HPDE6-E6E7 (cell line): ENCODE measurements around the gene PAM.

ENCODE experiments used
- DNase-seq: peaks from one replicate; pipeline ENCODE4 v3.0.0; 2011; ENCODE audit warnings: missing footprints; ENCODE audit errors: extremely low spot score

PAM gene

GRCh38 chr5:102781359-102781758 lies 26.3 kb downstream of the PAM start:
- no peak for DNase-seq

GRCh38 chr5:102781786-102782185 lies 26.7 kb downstream of the PAM start:
- no peak for DNase-seq

- DNase-seq, result no peak
Measured at GRCh38 chr5:102782217-102782872, 27.2 kb downstream of the PAM start.

DNA sequence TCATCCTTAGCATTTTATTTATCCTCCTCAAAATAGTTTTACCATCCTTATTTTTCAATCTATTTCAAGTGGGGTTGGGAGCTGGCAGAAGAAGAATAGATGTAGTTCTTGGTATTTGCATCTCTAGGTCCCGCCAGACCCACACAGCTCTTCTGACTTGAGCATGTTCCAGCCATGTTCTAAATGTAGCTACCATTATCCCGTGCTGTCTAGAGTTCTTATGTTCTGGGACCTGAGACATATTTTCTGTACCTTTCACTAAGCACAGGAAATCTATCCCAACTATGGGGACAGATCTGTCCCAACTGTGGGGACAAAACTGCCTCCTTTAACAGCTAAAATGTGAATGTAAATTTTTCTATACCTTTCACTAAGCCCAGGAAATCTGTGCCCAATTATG lies 32.0 kb downstream of the PAM start:
- DNase-seq, result no peak

- DNase-seq, result no peak
Measured at GRCh38 chr5:102788788-102789187, 33.7 kb downstream of the PAM start.

DNA sequence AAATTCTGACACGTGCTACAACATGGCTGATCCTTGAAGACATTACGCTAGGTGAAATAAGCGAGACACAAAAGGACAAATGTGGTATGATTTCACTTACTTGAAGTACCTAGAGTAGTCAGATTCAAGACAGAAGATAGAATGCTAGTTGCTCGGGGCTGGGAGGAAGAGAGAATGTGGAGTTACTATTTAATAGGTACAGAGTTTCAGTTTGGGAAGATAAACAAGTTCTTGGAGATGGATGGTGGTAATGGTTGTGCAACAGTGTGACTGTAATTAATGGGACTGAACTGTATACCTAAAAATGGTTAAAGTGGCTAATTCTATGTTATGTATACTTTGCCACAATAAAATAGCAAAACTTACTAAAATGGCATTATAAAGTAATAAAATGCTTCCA lies 34.4 kb downstream of the PAM start:
- DNase-seq, result no peak

GRCh38 chr5:102790748-102791147 lies 35.6 kb downstream of the PAM start:
- no peak for DNase-seq

GRCh38 chr5:102792705-102793104 lies 37.6 kb downstream of the PAM start:
- DNase-seq, result no peak

- DNase-seq, result no peak
Measured at GRCh38 chr5:102794047-102794446, 38.9 kb downstream of the PAM start.

DNA sequence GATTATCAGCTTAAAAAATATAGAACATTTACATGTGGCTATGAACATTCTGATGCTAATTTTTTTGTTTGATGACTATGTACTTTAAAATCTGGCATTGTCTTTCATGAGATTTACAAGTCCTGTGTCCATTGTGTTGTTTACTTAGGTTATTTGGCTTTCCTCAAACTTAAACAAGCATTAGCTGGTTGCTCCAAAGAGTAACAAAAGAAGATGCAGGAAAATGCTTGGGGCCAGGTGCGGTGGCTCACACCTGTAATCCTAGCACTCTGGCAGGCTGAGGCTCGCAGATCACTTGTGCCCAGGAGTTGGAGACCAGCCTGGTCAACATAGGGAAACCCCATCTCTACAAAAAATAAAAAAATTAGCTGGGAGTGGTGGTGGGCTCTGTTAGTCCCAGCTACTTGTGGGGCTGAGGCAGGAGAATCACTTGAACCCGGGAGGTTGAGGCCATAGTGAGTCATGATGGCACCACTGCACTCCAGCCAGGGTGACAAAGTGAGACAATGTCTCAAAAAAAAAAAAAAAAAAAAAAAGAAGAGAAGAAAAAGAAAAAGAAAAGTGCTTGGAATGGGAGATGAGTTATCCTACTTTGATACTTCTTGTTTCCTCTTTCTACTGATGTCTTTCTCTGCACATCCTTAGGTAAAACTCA lies 39.7 kb downstream of the PAM start:
- no peak for DNase-seq

DNA sequence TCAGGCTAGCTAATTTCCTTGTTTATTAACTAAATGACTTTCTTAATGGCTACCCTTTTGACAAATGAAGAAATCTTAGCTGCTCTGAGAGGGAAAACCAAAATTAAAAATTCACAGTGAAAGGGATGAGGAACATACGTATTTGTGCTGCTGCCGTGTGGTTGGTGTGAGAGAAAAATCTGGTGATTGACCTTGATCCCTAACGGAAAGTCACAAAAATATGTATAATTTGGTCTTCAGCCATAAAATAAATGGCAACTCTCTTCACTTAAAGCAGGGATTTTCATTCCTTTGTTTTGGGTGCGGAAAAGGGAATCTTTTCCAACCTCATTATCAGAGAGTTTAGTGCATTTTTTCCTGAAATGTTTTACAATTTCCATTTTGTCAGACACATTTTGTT lies 40.4 kb downstream of the PAM start:
- no peak for DNase-seq

- no peak for DNase-seq
Measured at GRCh38 chr5:102796009-102796408, 40.9 kb downstream of the PAM start.

DNA sequence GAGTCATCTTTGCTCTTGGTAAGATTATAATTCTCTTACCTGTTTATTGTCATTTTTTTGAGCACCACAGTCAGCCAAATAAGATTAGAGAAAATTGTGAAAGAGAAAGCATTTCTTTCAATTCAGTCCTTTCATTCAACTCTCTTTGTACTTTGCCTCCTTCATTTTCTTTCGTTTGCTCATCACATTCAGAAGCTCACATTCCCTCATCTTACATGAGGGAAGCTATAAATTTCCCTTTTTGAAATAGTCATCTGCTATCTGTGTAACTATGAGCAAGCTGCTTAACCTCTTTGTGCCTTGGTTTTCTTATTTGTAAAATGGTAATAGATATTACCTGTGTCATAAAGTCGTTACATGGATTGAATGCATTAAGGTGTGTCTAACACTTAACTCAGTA lies 41.4 kb downstream of the PAM start:
- no peak for DNase-seq

DNA sequence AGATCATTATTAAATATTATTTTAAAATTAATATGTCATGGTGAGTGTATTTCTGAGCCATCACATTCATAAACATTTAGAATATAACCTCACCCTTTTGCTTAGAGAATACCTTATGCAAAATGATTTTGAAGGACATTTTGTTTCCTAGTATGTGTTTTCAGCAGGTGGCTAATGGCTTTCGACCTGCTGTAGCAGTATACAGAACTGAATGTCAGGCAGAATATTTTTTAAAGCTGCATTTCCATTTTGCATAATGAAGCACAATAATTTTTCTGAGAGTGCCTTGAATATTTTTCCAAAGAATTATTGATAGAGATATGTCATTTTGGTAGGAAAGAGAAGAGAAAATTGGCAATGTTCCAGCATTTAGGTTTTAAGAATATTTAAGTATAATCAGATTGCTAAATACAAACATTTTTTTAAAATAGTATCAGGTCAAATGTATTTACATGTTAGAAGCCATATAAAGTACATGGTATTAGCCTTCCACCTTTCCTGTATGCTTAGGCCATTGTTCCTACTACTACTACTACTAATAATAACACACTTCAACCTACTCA lies 42.3 kb downstream of the PAM start:
- no peak for DNase-seq

DNA sequence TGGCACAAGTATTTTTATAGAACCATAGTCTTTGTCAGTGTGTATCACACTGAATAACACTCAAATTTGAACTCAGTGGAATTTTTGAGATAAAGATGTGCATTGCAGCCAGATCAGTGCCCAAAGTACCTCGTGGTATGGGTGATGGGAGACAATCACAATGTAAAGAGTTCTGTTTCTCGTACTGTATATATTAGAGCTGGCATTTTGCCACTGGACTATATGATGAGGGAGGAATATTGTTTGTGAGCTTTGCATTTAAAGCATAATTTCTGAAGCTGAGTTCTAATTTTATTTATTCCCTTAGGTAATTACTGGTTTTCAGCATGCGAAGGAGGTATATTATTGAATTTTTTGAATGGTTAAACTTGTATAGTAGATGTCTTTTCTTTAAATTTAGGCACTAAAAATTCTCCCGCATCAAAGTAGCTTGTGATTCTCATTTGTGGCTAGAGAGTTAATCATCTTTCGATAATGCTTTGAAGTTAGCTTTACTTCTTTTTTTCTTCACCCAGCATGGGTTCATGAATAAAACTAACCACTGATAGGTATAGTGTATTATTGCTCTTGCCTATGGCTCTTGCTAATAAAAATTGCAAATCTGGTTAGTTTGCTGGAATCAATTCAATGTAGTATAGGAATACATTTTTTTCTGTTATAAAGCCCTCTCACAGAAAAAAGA lies 43.1 kb downstream of the PAM start:
- DNase-seq, result no peak

DNA sequence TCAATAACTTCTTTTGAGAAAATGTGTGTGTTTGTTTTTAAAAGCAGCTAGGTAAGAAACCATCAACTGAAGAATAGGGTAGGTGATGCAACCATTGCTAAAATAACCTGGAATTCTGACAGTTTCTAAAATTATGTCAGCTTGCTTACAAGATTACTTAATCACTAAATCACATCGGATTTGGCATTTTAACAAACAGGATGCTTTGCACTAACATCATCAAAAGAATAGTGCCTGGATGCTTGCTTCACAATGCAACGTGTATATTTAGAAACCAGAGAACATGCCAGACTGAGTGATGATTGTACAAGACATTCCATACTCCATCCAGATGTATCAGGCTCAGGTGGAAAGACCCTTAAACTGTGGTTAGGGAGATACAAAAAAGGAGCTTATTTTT lies 43.9 kb downstream of the PAM start:
- no peak for DNase-seq

GRCh38 chr5:102800427-102800826 lies 45.3 kb downstream of the PAM start:
- DNase-seq, result no peak

- DNase-seq, result no peak
Measured at GRCh38 chr5:102801371-102801770, 46.3 kb downstream of the PAM start.

DNA sequence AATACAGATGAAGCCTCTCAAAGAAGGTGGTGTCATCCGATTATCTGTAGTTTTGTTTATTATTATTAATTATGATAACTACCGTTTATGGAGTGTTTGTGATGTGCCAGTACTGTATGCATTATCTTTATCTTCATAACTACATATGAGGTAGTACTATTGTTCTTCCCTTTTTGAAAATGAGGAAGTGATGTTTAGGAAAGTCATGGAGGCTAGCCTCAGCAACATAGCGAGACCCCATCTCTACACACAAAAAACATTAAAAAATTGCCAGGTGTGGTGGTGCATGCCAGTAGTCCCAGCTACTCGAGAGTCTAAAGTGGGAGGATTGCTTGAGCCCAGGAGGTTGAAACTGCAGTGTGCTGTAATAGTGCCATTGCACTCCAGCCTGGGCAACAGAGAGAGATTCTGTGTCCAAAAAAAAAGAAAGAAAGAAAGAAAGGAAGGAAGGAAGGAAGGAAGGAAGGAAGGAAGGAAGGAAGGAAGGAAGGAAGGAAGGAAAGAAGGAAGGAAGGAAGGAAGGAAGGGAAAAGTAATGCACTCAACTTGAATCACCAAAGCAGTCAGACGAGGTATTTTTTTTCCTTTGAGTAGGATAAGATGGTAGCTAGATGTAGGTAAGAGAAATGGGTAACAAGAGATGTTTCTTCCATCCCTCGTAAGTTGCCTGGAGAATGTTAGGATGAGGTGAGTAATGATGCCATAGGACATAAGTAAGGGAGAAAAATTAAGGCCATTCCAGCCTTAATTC lies 47.8 kb downstream of the PAM start:
- no peak for DNase-seq

DNA sequence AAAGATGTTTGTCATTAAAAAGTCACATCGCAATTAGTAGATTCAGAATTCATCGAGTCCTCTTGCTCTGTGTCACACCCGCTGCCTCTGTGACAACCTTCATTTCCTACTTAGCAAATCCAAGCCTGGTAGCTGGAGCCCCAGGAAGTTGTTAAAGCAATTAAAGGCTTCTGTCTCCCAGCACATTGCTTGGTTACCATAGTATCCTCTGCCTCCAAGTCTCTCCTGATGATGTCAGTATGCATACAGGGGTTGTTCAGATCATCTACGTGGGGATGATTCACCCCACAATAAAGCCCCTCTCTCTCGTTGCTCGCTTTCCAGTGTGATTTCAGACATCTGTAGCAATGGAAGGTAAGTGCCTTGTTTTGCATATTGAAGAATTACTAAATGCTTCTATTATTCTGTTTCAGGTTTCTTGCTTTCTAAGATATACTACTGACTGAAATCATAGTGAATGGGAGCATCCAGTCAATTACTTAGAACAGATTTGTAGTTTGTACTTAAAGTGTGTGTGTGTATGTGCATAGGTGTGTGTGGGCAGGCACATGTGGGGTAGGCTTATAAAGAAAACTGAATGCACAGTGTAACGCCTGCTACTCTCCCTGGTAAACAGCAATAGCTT lies 52.9 kb downstream of the PAM start:
- DNase-seq, result no peak

DNA sequence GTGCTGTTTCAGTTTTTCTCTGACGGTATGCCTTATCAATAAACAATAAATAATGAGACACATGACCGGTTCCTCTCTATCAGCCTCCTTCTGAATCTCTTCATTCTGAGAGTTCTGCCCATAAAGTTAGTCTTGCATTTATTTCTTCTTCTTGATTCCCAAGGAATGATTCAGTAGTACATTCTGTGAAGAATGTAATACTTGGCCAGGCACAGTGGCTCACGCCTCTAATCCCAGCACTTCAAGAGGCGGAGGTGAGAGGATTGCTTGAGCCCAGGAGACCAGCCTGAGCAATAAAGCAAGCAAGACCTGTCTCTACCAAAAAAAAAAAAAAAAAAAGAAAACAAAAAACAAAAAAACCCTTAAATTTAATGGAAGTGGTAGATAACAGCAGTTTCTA lies 53.9 kb downstream of the PAM start:
- DNase-seq, result no peak

- peak; percentile 13 for DNase-seq
Measured at GRCh38 chr5:102811972-102812371, 56.9 kb downstream of the PAM start.
